ENCODE data around the gene SMPD4.
"Not testable (repeated sequence)": the region's sequence is repeated elsewhere in the genome, so short reads cannot be mapped to it uniquely, and the experiment has no call there.

GRCh38 chr2:130142396-130143265, 38.8 kb downstream of the SMPD4 start:
- TF ChIP-seq, protein P1, sequence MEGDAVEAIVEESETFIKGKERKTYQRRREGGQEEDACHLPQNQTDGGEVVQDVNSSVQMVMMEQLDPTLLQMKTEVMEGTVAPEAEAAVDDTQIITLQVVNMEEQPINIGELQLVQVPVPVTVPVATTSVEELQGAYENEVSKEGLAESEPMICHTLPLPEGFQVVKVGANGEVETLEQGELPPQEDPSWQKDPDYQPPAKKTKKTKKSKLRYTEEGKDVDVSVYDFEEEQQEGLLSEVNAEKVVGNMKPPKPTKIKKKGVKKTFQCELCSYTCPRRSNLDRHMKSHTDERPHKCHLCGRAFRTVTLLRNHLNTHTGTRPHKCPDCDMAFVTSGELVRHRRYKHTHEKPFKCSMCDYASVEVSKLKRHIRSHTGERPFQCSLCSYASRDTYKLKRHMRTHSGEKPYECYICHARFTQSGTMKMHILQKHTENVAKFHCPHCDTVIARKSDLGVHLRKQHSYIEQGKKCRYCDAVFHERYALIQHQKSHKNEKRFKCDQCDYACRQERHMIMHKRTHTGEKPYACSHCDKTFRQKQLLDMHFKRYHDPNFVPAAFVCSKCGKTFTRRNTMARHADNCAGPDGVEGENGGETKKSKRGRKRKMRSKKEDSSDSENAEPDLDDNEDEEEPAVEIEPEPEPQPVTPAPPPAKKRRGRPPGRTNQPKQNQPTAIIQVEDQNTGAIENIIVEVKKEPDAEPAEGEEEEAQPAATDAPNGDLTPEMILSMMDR (IDR thresholded peaks at IDR 0.05; ENCODE audit: low read length) = not testable (repeated sequence)
- TF ChIP-seq EZH2 (IDR thresholded peaks at IDR 0.05; ENCODE audit: borderline replicate concordance, low read length) = not testable (repeated sequence)
